Ovary (tissue), 3 donors: Measurements from ENCODE around the gene BRSK2.

ENCODE experiments used
- EP300 ChIP-seq: sonication (generic); formaldehyde crosslinking; IDR thresholded peaks from one replicate; pipeline ENCODE4 v1.6.1; 2017; ENCODE audit warnings: antibody characterized with exemption
- POLR2A ChIP-seq: fragments of 450-650 bp; IDR thresholded peaks from one replicate; pipeline ENCODE4 v1.6.1; 2017; ENCODE audit warnings: antibody characterized with exemption, mild to moderate bottlenecking, moderate library complexity
- TF ChIP-seq, protein P1 (sequence below), 3 donors: fragments of 450-650 bp in 2 of 3; fragments of 200-600 bp in 1 of 3; IDR thresholded peaks; one replicate each; pipeline versions ENCODE4 v1.5.1 to v1.8.0; 2016 to 2022; ENCODE audit warnings: antibody characterized with exemption in 3 of 3, mild to moderate bottlenecking in 1 of 3
- donor health status: DM: no; HTN: no; CAD: no.

DNA sequence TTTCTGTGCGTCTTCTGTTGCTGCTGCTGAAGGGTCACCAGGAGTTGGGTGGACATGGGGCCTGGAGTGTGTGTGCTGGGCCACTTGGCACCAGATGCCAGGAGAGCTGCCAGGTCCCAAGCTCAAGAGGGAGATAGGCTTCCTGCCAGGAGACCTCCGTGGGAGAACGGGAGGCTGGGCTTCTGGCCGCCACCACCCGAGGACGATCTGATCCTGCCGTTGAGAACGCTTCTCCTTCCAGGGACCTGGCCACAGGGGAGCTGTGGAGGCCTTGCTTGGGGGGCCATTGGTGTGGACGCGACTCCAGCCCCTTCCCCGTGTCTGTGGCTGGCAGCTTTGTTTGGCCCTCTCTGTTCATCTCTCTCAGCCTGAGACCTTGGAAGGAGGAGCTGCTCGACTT lies 2.4 kb downstream of the BRSK2 start:
- TF ChIP-seq, protein P1, sequence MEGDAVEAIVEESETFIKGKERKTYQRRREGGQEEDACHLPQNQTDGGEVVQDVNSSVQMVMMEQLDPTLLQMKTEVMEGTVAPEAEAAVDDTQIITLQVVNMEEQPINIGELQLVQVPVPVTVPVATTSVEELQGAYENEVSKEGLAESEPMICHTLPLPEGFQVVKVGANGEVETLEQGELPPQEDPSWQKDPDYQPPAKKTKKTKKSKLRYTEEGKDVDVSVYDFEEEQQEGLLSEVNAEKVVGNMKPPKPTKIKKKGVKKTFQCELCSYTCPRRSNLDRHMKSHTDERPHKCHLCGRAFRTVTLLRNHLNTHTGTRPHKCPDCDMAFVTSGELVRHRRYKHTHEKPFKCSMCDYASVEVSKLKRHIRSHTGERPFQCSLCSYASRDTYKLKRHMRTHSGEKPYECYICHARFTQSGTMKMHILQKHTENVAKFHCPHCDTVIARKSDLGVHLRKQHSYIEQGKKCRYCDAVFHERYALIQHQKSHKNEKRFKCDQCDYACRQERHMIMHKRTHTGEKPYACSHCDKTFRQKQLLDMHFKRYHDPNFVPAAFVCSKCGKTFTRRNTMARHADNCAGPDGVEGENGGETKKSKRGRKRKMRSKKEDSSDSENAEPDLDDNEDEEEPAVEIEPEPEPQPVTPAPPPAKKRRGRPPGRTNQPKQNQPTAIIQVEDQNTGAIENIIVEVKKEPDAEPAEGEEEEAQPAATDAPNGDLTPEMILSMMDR (IDR thresholded peaks at IDR 0.05), result no peak
- no peak for TF ChIP-seq POLR2A
- no peak for TF ChIP-seq EP300
